Pons (tissue), 1 donor: ENCODE data around the gene PRSS22.

Source experiments
- DNase-seq: peaks from one replicate; pipeline ENCODE4 v3.0.0-alpha.2; 2016; ENCODE audit warnings: low spot score

PRSS22 gene, protein sequence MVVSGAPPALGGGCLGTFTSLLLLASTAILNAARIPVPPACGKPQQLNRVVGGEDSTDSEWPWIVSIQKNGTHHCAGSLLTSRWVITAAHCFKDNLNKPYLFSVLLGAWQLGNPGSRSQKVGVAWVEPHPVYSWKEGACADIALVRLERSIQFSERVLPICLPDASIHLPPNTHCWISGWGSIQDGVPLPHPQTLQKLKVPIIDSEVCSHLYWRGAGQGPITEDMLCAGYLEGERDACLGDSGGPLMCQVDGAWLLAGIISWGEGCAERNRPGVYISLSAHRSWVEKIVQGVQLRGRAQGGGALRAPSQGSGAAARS

DNA sequence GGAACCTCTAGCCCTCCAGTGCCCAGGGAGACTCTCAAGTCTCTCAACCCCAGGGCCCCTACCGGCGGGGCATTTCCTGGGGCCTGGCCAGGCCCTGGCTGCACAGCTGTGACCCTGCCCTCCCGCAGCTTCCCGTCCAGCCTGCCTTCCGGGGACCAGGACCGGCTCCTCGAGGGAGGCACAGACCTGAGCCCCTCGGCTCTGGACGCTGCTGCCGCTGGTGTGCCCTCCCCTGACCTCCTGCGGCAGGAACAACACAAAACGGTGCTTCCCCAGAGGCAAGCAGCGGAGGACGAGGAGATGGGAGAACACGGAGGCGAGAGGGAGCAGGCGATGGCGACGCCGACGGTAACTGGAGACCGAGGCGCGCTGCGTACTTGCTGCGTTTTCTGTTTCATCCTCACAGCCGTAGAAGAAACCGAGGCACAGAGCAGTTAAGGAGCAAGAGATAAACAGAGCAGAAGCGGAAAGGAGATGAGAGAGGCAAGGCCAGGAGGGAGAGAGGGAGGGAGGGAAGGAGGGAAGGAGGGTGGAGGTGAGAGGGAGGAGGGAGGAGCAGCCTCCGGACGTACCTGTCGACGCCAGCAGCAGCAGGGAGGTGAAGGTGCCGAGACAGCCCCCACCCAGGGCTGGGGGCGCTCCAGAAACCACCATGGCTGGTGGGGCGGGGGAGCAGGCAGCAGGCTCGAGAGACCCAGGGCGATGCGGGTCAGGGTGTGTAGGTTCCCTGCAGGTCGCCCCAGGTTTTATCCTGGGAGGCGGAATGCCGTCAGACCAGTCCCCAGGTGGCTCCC is at the start of gene PRSS22:
PRSS22 (minus strand) TSS at position 720 of the 794 bp plus-strand sequence; CDS start at position 654, 66 bp downstream.
- no peak for DNase-seq

DNA sequence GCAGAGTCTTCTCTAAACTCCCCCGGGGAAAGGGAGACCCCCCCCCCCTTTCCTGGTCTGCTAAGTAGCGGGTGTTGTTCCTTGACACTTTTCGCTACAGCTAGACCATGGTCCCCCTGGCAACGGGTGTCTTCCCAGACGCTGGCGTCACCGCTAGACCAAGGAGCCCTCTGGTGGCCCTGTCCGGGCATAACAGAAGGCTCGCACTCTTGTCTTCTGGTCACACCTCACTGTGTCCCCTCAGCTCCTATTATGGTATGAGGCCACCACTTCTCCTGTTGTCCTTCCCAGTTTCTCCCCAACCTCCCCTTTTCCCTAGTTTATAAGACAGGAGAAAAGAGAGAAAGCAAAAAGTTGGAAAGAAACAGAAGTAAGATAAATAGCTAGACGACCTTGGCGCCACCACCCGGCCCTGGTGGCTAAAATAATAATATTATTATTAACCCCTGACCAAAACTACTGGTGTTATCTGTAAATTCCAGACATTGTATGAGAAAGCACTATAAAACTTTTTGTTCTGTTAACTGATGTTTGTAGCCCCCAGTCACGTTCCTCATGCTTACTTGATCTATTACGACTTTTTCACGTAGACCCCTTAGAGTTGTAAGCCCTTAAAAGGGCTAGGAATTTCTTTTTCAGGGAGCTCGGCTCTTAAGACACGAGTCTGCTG is 49.2 kb upstream of the PRSS22 start:
- peak; percentile 54 for DNase-seq

DNA sequence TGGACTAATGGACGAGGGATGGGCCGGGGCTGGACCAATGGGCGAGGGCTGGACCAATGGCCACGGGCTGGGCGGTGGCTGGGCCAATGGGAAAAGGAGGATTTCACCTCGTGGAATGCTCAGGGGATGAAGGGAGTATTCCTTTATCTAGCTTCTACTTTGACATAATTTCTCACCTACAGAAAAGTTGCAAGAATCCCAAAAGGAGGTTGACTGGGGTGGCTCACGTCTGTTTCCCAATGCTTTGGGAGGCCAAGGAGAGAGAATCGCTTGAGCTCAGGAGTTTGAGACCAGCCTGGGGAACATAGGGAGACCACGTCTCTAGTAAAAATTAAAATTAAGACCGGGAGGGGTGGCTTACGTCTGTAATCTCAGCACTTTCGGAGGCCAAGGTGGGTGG is 48.0 kb upstream of the PRSS22 start:
- no peak for DNase-seq

GRCh38 chr16:2905241-2905987 is 47.4 kb upstream of the PRSS22 start:
- peak; percentile 100 for DNase-seq

DNA sequence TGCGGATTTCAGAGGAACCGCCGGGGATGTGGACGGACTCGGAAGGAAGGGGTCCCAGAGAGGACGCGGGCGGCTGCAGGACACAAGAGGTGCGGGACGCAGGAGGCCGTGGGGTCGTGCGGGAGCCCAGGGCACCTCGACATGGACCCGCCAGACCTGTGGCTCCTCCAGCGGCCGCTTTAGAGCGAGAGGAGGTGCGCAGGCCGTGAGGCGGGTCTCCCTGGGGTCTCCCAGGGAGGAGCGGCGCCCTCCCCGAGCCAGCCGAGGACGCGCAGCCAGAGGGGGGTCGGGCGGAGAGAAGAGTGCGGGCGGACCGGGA is 46.9 kb upstream of the PRSS22 start:
- DNase-seq, result no peak

DNA sequence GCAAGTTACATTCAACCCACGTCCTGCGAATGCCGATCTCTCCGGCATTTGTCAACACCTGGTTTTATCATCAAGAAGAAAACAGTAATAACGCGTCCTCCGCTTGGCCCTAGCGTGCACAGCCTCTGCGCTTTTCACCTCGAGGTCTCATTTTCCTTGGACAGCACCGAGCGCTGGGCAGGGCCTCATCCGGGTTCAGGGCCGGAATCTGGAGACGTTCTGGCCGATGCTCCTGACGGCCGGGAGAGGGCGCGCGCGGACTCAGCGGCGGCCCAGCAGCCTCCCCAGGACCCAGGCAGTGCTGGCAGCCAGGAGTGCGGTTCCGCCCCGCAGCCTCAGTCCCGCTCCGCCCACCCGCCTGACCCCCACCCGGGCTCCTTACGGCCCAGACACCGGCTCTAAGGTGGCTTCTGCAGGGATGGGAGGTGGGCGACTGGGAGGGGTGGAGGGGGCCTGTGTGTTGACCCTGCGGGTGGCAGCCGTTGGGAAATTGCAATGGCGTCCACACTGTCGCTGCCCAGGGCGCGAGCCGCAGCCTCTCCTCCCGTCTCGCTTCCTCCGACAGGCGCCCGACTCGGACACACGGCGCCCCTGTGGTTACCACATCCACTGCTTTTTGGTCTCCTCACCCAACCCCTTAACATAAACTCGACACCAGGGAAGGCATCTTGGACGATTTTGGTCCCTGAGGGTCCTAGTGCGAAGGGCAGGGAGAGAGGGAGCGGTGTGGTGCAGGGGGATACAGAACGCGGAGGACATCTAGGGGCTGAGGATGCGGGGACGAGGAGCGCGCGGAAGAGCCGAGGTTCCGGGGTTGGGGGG is 46.3 kb upstream of the PRSS22 start:
- DNase-seq, result peak; percentile 79

DNA sequence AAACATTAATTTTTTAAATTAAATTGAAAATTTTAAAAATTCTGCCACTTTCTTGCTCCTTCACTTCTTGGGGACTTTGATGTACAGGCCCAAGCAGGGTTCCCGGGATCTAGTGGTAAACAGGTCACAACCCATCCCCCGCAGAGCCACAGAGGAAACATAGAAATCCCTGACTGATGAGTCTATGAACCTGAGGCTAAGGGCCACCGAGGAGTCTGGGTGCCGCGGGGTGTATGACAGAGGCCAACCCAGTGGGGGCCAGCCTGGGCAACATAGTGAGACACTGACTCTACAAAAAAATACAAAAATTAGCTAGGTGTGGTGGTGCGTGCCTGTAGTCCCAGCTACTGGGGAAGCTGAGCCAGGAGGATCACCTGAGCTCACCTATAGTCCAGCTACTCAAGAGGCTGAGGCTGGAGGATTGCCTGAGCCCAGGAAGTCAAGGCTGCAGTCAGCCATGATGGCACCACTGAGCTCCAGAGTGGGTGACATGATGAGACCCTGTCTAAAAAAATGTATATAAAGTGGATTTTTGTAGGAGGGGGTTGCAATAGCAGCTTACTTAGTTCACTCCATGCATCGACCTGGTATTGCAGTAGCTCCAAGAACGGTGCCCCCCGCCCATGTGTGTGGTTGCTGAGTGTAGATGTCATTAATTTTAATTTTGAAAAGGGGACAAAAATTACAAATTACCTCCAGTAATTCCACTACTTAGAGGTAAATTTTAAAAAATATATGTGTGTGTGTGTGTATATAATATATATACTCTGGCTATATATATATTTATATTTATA is 44.6 kb upstream of the PRSS22 start:
- DNase-seq, result no peak

DNA sequence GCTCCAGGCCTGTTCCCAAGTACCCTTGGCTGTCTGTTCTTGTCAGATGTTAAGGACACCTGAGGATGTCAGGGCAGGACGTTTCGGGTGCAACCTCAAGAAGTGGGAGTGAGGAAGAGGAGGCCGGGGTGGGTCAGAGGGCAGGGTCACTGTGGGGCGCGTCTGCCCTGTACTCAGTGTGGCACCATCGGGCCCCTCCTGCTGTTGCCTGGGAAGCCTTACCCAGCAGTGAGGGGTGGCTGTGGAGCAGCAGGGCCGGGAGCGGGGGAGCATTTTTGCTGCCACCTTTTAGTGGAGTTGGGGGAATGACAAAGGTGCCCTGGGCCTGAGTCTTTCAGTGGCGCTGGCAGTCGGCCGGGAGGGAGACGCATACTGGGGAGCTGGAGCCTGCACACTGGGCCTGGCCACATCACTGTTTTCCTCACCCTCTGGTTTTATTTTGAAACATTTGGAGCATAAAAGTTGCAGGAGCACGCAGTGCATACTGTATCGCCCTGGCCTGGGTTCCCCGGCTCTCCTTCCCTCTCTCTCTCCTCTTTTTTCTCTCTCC is 42.6 kb upstream of the PRSS22 start:
- no peak for DNase-seq

- no peak for DNase-seq
These were observed 41.6 kb upstream of the PRSS22 start for GRCh38 chr16:2899564-2900072.

- no peak for DNase-seq
These were observed 41.0 kb upstream of the PRSS22 start for GRCh38 chr16:2898831-2899563.

- DNase-seq, result no peak
These were observed 39.1 kb upstream of the PRSS22 start for GRCh38 chr16:2897110-2897509.

GRCh38 chr16:2896480-2897010 is 38.6 kb upstream of the PRSS22 start:
- DNase-seq, result no peak

- DNase-seq, result no peak
These were observed 37.8 kb upstream of the PRSS22 start for GRCh38 chr16:2895813-2896212.

DNA sequence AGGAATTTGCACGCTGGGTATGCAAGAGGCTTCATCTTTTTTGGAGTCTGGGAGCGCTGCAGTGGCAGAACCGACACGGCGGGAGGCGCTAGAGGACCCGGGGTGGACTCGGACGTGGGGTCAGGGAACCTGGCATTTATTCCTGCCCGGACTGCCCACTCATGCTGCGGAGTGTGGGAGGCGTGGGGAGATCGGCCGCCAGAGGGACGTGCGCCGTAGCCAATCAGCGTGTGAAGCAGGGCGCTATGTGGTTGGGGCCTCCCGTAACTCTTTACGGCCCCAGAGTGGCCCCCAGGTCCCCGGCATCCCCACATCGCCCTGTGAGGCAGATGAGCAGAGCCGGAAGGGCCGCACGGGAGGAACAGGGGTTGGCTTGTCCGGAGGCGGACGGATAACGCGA is 36.3 kb upstream of the PRSS22 start:
- no peak for DNase-seq

GRCh38 chr16:2884041-2884451 is 26.1 kb upstream of the PRSS22 start:
- DNase-seq, result no peak

GRCh38 chr16:2883458-2883908 is 25.5 kb upstream of the PRSS22 start:
- no peak for DNase-seq

DNA sequence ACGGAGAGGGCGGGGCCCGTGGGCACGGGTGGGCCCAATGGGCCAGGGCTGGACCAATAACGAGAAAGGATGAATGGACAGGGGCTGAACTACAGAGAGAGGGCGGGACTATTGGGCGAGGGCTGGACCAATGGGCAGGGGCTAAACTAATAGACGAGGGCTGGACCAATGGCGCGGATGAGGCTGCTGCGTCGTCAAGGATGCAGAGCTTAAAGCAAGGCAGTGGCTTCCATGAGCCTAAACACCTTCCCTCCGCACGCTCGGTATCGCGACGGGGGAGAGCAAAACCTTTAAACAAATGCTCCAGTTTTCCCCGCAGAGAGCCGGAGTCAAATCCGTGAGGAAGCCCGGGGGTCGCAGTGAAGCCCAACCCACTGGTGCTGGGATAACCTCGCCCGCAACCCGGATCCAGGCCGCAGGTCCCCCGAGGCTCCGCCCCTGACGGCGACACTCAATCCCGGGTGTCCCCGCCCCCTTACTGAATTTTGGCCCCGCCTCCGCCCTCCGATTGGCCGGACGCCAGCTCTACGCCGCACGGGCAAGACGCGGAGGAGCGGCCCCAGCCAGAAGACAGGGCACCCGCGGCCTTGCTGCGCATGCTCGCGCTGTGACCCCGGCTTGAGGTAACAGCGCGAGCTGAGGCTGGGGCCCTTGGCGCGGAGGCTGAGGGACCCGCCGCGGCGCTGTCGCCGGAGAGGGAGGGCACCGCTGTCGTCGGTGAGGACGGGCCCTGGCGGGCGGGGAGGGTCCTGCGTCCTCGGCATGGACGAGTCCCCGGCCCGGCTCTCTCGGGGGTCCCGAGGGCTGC is 24.9 kb upstream of the PRSS22 start, which contains the start of gene FLYWCH2:
FLYWCH2 (plus strand) TSS at position 566 of the 808 bp plus-strand sequence. CDS start 13,235 bp downstream, outside the sequence.
- DNase-seq, result peak; percentile 99
